Measurements from ENCODE around the gene TBC1D2.

DNA sequence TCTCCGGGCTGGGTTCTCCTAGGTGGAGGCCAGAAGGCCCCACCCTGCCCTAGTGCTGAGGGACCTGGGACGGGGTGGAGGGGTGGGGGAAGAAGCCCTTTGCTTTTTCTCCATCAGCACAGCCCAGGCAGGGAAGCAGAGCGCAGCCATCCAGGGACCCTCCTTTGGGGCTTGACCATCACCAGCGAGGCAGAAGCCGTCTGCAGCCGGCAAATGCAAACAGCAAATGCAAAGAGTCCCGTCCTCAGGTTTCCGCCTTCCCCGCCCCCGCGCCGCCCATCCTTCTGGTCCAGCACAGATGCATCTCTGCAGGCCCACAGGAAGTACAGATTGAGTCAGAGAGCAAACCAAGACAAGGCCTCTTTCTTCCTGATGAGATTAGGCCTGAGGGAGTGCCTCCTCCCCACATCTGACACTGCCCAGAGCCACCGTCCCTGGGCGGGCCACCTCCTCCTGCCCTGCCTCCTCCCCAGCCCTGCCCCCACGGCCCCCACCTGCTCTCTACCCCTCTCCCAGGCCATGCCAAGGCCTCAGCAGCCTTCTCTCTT, 86.4 kb downstream of the TBC1D2 start:
- TF ChIP-seq, protein P1, sequence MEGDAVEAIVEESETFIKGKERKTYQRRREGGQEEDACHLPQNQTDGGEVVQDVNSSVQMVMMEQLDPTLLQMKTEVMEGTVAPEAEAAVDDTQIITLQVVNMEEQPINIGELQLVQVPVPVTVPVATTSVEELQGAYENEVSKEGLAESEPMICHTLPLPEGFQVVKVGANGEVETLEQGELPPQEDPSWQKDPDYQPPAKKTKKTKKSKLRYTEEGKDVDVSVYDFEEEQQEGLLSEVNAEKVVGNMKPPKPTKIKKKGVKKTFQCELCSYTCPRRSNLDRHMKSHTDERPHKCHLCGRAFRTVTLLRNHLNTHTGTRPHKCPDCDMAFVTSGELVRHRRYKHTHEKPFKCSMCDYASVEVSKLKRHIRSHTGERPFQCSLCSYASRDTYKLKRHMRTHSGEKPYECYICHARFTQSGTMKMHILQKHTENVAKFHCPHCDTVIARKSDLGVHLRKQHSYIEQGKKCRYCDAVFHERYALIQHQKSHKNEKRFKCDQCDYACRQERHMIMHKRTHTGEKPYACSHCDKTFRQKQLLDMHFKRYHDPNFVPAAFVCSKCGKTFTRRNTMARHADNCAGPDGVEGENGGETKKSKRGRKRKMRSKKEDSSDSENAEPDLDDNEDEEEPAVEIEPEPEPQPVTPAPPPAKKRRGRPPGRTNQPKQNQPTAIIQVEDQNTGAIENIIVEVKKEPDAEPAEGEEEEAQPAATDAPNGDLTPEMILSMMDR (conservative IDR thresholded peaks at IDR 0.05 in 1 of 2, IDR thresholded peaks at IDR 0.05 in 1 of 2; ENCODE audit: low read depth in 1 of 2, low read length in 2 of 2): no peak
- no peak for TF ChIP-seq EZH2 (IDR thresholded peaks at IDR 0.05; ENCODE audit: low read length, missing control alignments)

All from fibroblast of lung (primary cell).